HG03060 (cell line): ENCODE measurements around the gene SHANK3.
"Not testable (repeated sequence)": the region's sequence is repeated elsewhere in the genome, so short reads cannot be mapped to it uniquely, and the experiment has no call there.

Experiments used
- ATAC-seq: cut with Tn5 transposase; IDR thresholded peaks from one replicate; pipeline ENCODE4 v1.9.1; 2021; ENCODE audit warnings: low read depth, moderate number of reproducible peaks; ENCODE audit not compliant: unreplicated experiment

The SHANK3 gene

GRCh38 chr22:50643821-50644101 lies 28.9 kb upstream of the SHANK3 start:
- ATAC-seq: not testable (repeated sequence)

DNA sequence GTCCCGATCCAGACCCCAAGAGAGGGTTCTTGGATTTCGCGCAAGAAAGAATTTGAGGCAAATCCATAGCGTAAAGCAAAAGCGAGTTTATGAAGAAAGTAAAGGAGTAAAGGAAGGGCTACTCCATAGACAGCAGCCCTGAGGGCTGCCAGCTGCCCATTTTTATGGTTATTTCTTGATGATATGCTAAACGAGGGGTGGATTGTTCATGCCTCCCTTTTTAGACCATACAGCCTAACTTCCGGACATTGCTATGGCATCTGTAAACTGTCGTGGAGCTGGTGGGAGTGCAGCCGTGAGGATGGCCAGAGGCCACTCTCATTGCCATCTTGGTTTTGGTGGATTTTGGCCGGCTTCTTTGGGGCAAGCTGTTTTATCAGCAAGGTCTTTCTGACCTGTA lies 19.4 kb upstream of the SHANK3 start:
- no peak for ATAC-seq

DNA sequence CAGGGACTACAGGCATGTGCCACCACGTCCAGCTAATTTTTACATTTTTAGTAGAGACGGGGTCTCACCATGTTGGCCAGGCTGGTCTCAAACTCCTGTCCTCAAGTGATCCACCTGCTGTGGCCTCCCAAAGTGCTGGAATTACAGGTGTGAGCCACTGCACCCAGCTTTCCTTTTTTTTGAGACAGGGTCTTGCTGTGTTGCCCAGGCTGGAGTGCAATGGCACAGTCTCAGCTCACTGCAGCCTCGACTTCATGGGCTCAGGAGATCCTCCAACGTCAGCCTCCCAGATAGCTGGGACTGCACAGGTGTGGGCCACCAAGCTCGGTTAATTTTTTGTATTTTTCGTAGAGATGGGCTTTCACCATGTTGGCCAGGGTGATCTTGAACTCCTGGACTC lies 18.0 kb upstream of the SHANK3 start:
- ATAC-seq: not testable (repeated sequence)

GRCh38 chr22:50656122-50657070 lies 16.2 kb upstream of the SHANK3 start:
- ATAC-seq: no peak

GRCh38 chr22:50657925-50658324 lies 14.7 kb upstream of the SHANK3 start:
- ATAC-seq: no peak

DNA sequence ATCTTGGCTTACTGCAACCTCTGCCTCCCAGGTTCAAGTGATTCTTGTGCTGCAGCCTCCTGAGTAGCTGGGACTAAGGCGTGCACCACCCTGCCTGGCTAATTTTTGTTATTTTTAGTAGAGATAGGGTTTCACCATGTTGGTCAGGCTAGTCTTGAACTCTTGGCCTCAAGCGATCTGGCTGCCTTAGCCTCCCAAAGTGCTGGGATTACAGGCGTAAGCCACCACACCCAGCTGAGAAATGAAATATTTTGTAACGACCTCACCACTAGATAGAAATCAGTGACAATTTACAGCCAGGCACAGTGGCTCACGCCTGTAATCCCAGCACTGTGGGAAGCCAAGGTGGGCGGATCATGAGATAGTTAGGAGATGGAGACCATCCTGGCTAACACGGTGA lies 12.9 kb upstream of the SHANK3 start:
- ATAC-seq: not testable (repeated sequence)

- no peak for ATAC-seq
These were observed 12.3 kb upstream of the SHANK3 start for GRCh38 chr22:50660306-50660705.

DNA sequence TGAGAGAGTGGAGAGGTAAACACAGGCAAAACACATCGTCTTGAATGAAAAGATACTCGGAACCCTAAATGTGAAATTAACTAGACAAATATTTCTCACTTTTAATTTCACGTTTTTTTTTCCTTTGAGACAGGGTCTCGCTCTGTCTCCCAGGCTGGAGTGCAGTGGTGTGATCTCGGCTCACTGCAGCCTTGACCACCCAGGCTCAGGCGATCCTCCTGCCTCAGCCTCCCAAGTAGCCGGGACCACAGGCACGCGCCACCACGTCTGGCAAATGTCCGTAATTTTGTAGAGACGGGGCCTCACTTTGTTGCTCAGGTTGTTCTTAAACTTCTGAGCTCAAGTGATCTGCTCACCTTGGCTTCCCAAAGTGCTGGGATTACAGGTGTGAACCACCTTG lies 7.4 kb upstream of the SHANK3 start:
- no peak for ATAC-seq

DNA sequence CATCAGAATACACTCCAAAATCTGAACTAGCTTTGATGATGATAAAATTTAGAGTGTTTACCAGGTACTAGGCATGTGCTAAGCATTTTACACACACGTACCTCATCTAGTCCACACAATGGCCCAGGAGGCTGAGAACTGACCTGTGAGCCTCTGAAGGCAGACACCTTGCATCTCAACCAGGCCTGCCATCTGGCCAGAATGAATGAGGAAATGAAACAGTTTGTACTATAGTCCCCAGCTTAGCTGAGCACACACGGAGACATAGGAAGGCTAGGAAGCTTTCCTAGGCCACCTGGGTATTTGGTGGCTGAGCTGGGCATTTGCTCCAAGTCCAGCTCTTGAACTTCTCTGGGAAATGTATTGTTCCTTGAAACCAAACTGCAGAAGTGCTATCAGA lies 6.9 kb upstream of the SHANK3 start:
- no peak for ATAC-seq

DNA sequence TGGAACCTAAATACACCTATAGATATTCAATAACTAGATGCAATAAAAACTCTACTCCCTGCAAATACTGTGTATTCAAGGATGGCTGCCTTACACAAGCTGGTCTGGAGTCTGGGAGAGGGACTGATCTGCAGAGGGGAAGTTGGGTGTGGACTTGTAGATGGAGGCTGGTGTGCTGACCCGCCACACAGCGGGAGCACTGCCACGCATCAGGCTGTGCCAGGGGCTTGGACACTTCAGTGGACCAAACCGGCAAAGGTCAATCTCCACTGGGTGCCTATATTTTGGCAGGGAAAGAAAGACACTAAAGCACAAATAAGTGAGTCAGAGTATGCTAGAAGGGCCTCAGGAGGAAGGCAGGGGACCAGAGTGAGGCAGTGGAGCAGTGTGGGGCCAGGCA lies 2.1 kb upstream of the SHANK3 start:
- no peak for ATAC-seq

- ATAC-seq: no peak
These were observed 1.6 kb upstream of the SHANK3 start for GRCh38 chr22:50670914-50671538.

DNA sequence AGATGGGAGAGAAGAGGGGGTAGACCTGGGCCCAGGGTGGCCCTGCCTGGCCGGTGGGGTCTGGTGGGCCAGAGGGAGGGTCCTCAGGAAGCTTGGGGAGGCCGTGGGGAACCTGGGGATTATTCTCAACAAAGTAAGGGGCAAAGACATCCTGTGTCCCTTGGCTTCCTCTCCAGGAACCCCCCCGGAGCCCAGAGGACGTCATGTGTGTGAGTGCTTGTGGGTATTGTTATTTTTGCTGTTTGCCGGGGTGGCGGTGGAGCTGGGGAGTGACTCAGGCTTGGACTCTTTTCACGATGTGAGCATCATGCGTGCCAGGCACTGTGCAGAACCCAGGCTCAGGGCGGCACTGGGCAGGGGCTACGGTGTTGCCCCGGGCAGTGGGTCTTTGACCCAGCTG lies 982 bp upstream of the SHANK3 start:
- no peak for ATAC-seq

GRCh38 chr22:50672041-50672440 lies 582 bp upstream of the SHANK3 start:
- ATAC-seq: no peak

DNA sequence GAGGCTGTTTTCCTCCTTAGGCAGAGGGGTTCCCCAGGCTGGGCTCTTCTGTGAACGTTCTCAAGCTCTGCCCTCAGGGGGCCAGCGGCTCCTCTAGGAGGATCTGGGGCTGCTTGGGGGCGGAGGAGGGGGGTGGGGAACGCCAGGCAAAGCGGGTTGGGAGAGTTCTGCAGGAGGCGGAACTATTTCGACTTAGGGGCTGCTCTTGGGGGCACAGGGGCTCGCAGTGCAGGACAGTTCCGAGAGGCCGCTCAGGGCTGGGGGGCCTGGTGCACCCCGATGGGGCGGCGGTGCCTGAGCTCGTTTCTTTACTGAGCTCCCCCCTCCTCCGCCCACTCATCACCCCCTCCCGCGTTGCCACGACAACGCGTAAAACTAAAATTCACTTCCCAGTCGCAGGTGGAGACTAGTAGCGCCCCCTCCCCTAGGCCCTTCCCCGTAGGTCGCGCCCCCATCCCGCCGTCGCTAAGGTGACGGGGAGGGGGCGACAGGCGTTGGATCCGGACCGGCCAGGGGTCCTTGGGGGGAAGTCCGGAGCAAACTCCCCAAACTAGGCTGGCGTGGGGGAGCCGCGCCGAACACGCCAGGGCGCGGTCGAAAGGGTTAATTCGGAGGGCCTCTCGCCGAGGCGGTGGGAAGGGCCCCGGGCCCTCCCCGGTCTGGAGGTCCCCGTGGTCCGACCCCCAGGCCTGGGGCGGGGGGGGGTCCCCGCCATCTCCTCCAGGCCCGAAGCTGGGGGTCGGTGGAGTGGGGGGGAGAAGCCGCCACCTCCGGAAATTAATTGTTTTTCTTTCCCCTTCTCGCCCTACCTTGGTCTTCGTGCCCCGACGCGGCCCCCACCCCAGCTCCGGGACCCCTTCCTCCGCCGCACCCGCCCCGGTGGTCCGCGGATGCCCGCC lies 857 bp downstream of the SHANK3 start:
- ATAC-seq: no peak

DNA sequence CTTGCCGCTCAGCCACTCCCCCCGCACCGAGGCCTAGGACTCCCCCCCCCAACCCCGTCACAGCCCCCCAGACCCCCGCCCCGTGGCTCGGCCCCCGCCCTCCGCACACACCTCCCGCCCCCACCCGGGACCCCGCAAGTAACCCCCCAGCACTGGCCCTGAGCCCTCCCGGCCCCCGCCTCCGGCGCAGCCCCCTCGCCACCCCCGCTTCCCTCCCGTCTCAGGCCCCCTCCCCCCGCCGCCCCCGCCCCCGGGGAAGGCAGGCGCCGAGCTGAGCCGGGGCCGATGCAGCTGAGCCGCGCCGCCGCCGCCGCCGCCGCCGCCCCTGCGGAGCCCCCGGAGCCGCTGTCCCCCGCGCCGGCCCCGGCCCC lies 1.5 kb downstream of the SHANK3 start:
- ATAC-seq: no peak

DNA sequence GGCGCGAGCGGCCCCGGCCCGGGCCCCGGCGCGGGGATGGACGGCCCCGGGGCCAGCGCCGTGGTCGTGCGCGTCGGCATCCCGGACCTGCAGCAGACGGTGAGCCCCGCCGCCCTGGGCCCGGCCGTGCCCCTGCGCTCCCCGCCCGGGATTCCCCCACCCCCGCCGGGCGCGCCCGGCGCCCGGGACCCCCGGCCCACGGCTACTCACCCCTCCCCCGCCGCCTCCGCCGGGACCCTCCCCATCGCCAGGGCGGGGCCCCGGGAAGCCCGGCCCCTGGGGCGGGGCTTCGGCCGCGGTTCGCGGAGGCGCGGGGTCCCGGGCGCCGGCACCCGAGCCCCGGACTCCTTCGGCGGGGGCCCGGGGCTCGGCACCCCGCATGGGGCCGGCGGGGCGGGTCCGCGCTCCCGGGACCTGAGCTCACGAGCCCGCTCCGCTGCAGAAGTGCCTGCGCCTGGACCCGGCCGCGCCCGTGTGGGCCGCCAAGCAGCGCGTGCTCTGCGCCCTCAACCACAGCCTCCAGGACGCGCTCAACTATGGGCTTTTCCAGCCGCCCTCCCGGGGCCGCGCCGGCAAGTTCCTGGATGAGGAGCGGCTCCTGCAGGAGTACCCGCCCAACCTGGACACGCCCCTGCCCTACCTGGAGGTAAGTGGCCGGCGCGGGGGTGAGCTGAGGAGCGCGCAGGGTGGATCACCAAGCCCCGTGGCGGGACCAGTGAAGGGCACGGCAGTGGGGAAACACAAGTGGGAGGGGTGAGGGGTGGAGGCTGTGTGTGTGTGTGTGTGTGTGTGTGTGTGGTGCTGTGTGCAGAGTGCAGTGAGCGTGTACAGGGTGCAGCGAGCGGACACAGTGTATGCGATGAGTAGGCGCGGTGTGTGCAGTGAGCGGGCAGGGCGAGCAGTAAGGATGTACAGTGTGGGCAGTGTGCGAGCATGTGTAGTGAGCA lies 2.3 kb downstream of the SHANK3 start:
- no peak for ATAC-seq

DNA sequence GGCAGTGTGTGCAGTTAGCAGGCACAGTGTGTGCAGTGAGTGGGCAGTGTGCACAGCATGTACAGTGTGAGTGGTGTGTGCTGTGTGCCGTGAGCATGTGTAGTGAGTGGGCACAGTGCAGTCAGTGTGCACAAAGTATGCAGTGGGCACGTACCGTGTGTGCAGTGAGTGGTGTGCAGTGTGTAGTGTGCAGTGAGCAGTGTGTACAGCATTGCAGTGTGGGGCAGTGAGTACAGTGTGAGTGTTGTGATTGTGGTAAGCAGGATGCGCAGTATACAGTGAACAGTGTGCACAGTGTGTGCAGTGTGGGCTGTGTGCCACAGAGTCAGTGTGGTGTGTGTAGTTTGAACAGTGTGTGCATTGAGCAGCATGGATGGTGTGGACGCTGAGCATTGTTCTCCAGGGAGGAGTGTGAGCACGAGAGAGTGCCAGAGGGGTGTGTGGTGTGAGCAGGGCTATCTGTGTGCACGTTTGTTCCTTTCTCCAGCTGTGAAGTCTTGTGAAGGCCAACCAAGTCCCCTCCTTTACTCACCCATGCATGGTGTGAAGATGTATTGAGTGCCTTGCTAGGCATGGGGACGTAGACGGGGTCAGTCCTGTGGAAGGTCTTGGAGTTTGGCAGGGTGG lies 3.0 kb downstream of the SHANK3 start:
- ATAC-seq: no peak

GRCh38 chr22:50676180-50676636 lies 3.6 kb downstream of the SHANK3 start:
- no peak for ATAC-seq

GRCh38 chr22:50676661-50677492 lies 4.3 kb downstream of the SHANK3 start:
- ATAC-seq: no peak
